Fibroblast of skin of left biceps (primary cell): Measurements from ENCODE around the gene MAEA.
A peak's percentile ranks its signal among the peaks of the same experiment; 100 is the strongest.
"Not testable (repeated sequence)": the region's sequence is repeated elsewhere in the genome, so short reads cannot be mapped to it uniquely, and the experiment has no call there.

ENCODE experiments used
- DNase-seq, 2 experiments: peaks; one replicate each; pipeline ENCODE4 v3.0.0-alpha.2; 2013; ENCODE audit warnings: low read depth in 2 of 2

The MAEA gene

DNA sequence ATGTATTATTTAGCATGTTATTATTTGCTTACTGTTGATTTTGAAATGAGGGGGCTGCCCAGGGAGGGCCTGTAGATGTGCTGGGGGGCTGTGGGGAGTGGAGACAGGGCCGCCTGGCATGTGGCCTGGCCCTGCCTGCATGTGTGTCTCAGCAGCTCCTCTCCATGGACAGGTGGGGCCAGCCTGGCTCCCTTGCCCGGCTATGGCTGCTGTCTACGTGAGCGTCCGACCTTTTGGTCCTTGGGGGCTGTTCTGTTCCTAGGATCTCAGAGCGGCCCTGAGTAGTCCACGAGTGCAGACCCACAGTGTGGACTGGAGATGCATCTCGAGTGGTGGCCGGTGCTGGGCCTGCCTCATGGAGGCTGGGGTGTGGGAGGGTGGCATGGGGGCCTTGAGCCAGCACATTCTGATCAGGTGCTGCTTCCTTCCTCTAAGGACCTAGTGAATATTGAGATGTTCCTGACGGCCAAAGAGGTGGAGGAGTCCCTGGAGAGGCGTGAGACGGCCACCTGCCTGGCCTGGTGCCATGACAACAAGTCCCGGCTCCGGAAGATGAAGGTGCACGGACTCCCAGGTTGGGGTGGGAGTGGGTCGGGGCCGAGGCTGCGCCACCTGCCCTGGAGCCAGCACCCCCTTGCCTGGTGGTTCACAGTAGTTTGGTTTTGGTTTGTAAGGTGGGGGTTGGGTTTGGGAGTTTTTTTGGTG is 32.4 kb downstream of the MAEA start:
- no peak for DNase-seq

DNA sequence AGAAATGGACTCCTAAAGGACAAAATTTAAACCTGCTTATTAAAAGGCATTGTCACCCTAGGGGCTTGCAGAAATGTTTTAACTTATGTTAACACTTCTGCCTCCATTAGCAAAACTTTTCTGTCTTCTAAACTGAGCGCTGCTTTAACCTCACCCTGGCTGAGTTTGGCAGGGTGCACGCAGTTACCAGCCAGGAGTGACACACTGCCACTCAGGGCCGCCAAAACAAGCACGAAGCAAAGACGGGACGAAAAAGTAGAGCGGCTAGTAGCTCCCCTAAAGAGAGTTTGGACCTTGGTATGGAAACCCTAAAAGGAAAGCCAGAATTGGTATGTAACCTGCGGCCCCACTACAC is 33.6 kb downstream of the MAEA start:
- no peak for DNase-seq

DNA sequence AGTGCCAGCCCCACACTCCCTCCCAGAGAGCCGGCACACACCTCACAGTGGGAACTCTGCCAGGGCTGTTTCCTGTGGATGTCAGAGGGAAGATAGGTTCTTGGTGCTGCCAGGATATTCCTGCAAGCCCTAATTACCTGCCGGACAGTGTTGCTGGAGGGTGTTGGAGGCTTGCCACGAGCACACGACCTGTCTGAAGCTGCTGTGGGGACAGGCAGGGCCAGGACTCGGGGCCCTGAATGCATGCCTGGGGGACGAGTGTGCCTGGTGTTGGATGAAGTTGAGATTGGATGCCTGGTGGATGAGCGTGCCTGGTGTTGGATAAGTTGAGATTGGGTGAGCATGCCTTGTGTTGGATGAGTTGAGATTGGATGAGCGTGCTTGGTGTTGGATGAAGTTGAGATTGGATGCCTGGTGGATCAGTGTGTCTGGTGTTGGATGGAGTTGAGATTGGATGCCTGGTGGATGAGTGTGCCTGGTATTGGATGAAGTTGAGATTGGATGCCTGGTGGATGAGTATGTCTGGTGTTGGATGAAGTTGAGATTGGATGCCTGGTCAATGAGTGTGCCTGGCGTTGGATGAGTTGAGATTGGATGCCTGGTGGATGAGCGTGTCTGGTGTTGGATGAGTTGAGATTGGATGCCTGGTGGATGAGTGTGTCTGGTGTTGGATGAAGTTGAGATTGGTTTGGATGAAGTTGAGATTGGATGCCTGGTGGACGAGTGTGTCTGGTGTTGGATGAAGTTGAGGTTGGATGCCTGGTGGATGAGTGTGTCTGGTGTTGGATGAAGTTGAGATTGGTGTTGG is 34.1 kb downstream of the MAEA start:
- DNase-seq: peak; percentile 45 to 51

DNA sequence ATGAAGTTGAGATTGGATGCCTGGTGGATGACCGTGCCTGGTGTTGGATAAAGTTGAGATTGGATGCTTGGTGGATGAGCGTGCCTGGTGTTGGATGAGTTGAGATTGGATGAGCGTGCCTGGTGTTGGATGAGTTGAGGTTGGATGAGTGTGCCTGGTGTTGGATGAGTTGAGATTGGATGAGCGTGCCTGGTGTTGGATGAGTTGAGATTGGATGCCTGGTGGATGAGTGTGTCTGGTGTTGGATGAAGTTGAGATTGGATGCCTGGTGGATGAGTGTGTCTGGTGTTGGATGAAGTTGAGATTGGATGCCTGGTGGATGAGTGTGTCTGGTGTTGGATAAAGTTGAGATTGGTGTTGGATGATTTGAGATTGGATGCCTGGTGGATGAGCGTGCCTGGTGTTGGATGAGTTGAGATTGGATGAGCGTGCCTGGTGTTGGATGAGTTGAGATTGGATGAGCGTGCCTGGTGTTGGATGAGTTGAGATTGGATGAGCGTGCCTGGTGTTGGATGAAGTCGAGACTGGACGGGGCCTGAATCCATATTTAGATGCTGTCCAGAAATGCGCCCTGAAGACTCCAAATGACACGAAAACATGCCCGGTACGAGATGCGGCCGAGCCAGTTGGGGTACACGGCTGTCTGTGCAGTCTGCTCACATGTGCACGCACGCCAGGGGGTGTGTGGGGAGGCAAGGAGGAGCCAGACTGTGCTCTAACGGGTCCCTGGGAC is 34.9 kb downstream of the MAEA start:
- DNase-seq: not testable (repeated sequence)

DNA sequence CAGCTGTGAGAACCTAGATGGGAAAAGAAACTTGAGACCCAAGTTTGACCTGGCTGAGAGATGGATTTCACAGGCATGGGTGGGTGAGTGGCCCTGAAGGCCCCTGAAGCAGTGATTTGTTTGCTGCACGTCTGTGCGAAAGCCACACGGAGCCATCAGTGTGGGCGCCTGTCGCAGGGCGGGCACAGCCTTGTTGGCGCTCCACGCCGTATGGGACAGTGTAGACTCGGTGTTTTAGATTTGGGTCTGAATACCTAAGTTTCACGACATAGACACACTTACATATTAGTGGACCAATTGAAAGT is 35.4 kb downstream of the MAEA start:
- no peak for DNase-seq

DNA sequence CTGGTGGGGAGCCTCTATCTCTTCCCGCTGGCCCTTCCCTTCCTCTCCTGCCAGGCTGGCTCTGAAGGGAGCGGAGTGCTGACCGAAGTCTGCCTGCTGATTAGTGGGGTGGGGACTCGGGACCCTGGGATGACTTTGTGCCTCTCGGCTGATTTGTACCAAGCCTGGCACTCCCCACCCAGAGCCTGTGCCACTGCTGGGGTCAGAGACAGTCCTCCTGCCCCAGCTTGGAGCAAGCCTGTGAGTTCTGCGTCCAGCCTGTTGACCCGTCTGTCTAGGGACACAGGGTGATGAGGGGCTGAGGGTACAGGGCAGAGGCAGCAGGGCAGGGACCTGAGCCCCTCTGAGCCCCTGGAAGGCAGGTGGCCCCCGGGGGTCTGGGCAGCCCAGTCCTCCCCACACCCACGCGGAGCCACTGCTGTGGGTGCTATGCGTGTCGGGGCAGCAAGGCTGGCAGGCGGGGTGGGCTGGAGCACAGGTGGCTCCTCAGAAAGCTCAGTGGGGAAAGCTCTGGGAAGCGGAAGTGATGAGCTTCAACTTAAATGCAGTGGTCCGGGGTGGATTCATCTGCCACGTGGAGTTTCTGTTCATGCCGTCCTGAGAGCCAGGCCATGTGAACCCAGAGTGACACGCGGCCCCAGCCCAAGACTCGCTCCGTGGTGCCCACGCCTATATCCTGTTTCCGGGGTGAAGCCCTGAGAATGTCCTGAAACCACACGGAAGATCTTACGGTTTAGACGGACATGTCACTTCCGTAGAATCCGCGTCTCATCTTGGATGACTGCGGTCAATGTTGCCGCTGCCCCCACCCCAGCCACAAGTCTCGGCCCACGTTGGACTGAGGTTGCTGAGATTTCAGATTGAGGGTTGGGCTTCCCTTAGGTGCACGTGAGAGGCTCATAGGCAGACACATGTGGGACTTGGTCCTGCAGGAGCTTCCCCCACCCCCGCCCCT is 36.3 kb downstream of the MAEA start:
- no peak for DNase-seq

DNA sequence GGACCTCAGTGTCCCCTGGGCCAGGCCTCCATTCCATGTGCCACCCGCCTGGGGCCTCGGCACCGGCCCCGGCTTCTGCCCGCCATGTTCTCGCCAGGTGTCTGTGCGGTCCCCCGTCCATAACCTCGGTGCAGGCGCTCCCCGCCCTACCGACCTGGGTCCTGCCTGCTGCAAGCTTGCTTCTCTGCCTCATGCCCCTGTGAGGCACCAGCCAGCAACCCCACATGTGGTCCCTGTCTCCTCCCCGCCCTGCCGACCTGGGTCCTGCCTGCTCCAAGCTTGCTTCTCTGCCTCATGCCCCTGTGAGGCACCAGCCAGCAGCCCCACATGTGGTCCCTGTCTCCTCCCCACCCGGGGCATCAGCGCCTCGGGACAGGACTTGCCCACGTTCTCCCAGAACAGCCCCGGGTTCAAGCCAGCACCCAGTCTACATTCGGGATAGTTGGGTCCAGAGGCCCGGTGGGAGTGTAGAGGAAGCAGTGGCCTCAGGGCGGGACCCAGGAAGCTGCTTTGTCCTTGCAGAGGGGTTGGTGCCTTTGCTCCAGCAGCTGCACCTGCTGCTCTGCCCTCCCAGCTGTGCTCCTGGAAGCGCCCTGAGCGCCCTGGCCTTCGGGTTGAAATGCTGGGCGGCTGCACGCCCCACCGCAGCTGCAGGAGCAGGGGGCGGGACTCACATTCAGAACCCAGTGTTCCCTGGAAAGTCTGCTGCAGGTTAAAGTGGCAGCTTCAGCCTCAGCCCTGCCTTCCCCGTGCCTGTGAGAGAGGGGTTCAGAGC is 37.2 kb downstream of the MAEA start:
- no peak for DNase-seq

DNA sequence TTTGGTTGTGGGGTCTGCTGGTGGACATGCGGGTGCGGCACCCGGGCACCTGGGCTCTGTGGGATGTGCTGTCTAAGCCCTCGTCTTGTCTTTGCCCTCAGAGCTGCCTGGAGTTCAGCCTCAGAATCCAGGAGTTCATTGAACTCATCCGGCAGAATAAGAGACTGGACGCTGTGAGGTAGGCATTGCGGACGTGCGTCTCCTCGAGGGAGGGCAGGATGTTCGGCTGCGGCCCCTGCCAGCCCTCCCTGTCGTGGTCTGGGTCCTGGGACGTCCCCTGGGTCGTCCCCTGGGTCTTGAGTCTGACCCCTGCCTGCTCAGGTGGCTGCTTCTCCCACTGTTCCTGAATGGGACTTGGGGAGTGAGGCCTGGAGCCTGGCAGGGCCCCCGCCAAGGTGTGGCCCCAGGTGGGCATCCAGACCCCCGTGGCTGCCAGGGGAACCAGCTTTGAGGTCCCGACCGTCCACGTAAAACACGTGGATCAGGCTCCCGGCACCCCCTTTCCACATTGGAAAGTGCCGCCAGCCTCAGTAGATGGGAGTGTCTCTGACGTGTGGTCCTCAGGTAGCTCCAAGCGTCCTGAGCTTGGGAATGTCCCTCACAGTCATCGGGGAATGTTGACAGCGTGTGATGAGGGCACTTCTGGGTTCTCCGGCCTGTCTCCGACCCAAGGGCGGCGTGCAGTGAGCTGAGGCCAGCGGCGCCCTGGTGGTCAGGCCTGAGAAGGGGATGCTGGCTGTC is 38.0 kb downstream of the MAEA start:
- no peak for DNase-seq

DNA sequence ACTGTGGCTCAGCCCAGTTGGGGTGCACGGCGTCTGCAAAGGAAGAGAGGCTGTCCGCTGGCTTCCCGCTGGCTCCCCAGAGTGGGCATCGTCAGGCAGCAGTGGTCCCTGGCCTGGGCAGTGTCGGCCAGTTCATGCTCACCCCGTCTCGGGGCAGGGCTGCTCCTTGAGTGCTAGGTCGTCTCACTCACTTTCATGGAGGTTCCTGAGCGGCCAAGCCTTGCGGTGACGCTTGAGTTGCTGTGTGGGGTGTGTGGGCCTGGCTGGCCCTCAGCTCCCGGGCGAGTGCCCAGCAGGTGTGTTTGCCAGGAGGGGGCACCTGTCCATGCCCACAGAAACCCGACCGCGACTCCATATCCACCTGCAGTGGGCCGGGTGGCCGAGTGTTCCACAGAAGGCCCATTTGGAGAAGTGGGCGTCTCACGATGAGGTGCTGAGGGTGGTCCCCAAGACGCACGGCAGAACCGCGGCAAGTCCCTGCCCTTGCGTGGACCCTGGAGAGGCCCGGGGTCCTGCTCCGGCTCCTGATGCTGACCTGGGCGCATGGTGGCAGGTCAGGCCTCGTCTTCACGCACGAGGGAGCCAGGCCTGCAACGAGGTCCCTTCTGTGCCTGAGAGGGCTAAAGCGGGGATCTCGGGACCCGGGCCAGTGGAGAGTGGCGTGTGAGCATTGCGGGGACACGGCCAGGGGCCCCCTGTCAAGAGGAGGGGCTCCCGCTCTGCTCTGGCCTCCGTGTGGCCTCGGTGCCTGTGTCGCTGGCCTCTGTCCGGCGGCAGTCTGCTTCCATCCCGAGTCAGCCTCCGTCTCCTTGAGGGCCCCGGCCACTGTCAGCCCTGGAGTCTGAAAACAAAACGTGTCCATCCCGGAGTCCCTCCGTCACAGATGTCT is 38.8 kb downstream of the MAEA start:
- DNase-seq: no peak

DNA sequence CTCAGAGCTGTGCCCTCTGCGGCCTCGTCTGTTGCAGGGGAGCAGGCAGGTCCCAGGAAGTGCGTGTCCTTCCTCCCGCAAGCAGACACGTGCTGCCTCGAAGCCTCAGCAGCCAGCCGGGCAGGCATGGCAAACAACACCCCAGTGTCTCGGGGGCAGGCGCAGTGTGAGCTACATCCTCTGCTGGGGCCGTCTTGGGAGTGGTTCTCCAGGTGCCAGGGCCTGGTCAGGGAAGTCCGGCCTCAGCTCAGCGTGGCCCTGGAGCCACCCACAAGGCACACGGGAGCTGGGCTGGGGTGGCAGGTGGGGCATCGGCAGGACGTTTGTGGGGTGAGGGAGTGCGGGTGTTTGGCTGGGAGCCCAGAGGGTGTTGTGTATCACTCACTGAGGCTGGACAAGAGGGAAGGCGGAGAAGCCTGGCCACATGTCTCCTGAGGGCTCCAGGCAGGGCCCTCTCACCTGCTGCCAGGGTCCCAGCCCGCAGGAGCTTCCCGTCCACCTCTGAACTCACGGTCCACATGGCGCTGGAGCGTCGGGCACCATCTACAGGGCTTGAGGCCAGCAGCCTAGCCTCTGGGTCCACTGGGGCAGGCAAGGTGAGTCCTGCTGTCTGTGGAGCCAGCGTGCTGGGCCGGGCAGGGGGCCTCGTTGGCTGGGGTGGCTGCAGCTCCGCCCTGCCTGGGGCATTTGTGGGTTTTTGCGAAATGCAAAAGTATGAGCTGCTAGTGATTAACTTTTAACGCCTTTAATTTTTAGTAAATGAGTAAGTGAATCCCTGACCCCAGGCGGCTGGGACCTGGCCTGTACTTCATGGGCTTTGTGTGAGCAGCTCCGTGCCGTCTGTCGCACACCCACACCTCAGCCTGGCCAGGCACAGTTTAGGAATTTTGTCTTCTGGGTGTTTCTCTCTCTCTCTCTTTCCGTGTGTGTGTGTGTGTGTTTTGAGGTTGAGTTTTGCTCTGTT is 40.0 kb downstream of the MAEA start:
- no peak for DNase-seq

DNA sequence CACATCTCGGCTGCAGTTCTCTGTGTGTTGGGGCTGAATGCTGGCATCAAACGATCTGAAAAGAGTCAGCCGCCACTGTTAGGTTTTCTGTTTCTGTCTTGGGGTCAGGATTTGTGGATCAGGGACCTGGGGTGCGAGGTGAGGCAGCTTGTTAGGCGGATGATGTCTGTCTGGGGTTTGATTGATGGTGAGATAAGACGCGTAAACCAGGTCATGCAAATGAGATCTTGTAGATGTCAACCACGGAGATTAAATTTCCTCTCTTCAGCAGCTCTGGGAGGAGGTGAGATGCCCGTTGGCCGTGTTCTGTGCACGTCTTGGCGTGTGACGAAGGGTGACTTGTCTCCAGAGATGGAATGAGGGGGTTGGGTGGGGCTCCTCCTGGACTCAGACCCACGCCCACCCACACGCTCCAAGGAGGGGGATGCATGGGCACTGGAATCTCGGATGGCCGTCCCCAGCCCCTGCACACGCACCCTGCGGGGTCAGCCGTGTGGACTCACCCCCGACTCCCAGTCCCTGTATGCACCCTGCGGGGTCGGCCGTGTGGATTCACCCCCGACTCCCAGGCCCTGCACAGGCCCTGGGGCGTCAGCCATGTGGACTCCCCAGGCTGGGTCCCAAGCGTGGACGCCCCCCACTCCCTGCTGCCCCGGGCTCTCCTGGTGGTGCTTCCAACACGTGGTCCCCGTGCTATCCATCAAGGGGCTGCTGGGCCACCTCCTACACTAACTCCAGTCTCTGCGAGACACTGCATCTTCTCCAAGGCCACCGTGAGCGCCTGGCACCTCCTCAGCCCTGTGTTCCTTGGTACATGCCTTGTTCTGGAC is 41.3 kb downstream of the MAEA start:
- no peak for DNase-seq

DNA sequence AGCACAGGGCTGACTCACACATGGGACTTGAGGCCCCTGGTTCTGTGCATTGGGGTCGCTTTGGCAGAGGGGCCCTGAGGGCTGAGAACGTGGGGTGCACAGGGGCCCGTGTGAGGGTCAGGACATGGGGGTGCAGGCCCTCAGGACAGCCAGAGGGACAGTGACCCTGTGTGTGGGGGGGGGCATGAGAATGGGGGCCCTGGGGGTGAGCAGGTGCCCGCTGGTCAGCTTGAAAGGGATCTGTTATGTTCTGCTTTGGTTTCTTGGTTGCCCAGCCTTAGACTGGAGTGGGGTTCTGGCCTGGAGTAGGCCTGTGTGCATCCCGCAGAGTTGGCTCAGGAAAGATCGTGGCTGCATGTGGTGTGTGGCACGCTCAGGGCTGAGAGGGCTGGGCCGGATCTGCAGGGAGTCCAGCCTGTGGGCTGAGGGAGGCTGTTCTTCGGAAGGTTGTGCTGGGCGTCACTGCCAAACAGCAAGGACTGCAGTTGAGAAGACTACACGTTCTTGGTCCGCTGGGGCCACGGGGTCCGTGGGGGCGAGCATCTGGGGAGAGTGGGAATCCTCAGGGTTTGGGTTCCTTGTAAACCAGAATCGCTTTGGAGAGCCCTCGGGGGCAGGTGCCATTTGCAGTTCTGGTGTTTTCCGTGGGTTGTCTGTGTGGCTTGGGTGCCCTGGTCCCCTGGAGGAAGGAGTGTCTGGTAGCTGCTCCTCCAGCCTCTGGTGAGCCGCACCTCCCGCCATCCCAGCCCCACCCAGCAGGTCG is 42.1 kb downstream of the MAEA start:
- DNase-seq: no peak

DNA sequence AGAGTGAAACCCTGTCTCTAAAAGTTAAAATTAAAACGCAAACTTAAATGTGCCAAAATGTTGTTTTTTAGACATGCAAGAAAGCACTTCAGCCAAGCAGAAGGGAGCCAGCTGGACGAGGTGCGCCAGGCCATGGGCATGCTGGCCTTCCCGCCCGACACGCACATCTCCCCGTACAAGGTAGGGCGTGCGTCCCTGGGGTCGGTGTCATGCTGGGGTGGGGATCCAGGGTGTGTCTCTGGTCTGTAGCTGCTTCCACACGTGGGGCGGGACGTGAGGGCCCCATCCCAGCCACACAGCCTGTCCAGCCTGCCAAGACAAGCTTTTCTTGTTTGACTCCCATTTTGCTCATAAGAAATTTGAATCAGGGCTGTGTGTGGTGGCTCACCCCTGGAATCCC is 43.0 kb downstream of the MAEA start:
- DNase-seq: no peak

DNA sequence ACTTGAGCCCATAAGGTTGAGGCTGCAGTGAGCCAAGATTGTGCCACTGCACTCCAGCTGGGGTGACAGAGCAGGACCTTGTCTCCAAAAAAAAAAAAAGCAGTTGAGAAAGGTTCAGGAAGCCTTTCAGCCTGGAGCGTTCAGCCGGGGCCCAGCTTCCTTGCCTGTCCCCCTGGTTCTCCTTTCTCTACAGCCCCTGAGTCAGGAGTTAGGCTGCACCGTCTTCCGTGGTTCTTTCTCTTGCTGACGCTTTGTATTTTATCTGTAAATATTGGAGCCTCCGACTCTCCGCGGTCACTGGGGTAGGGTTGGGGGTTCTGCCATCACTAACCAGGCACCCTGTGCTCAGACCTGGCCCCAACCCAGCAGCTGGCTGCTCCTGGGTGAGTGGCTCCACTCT is 43.6 kb downstream of the MAEA start:
- DNase-seq: no peak

DNA sequence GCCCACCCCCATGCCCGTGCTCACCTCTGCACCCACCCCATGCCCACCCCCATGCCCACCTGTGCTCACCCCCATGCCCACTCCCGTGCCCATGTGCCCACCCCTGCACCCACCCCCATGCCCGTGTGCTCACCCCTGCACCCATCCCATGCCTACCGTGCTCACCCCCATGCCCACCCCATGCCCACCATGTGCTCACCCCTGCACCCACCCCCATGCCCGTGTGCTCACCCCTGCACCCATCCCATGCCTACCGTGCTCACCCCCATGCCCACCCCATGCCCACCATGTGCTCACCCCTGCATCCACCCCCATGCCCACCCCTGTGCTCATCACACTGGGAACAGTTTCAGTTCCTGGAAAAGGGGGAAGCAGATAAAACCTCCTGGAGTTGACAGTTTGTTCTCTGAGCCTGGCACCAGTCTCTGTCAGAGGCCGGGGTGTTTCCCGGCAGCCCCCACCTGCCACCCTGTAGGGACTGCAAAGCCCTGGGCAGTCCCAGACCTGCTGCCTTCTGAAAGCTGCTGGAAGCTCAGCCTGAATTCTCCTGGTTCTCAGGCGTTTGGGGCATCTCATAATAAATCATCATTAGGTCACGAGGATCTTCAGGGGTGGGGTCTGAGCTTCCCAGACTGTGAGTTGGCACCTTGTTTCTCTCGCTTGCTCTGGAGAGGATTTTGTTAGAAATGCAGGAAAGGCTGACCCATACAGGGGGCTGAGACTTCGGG is 44.3 kb downstream of the MAEA start:
- not testable (repeated sequence) for DNase-seq

DNA sequence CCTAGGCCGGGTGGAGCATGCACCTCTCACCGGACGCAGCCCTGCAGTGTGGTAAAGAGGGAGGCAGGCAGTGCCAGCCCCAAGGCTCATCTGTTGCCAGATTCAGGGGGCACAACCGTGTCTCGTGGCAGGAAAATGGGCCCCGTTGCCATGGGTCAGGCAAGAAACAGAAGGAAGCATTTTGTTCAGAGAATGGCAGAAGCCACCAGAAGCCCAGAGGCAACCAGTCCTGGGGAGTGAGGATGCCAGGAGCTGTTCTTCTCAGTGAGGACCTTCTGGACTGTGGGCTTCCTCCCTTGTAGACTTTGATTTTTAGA is 44.8 kb downstream of the MAEA start:
- DNase-seq: no peak
